Natural killer cell (primary cell): ENCODE measurements around the gene ADGRD1. TPM values are rescaled to one million over a fixed set of nuclear protein-coding genes. Genes with fewer than 3 reads are reported as not detected.

Experiments used
- ATAC-seq, 3 donors: fragments of 150-1000 bp in 2 of 3; fragments of 200-7000 bp in 1 of 3; cut with Tn5 transposase; 1 replicate in 1 of 3; 2 replicates in 2 of 3; pipeline ENCODE4 v1.10.0; 2021; ENCODE audit warnings: mild to moderate bottlenecking in 2 of 3, moderate library complexity in 2 of 3
- DNase-seq, 2 donors: peaks; one replicate each; pipeline versions ENCODE4 v3.0.0 to v3.0.0-alpha.2; 2013 to 2021; ENCODE audit warnings: mixed read lengths in 1 of 2
- H3K27ac ChIP-seq: one replicate; pipeline ENCODE4 v1.5.1; 2013; ENCODE audit warnings: mild to moderate bottlenecking, low read length
- H3K27me3 ChIP-seq: one replicate; pipeline ENCODE4 v1.6.1; 2013; ENCODE audit warnings: low read length; ENCODE audit not compliant: control insufficient read depth, insufficient read depth
- H3K36me3 ChIP-seq: one replicate; pipeline ENCODE4 v1.6.1; 2013; ENCODE audit warnings: low read length; ENCODE audit not compliant: control insufficient read depth, insufficient read depth
- H3K4me1 ChIP-seq: one replicate; pipeline ENCODE4 v1.6.1; 2013; ENCODE audit warnings: low read length; ENCODE audit not compliant: control insufficient read depth, insufficient read depth
- H3K4me3 ChIP-seq: one replicate; pipeline ENCODE4 v1.5.1; 2013; ENCODE audit warnings: low read length
- H3K9me3 ChIP-seq: one replicate; pipeline ENCODE4 v1.6.1; 2013; ENCODE audit warnings: low read length; ENCODE audit not compliant: control insufficient read depth, insufficient read depth
- H3K27ac Mint-ChIP-seq, 2 donors: one replicate each; pipeline ENCODE4 v1.8.0; 2022; ENCODE audit warnings: mild to moderate bottlenecking in 2 of 2, mixed read lengths in 2 of 2, moderate library complexity in 1 of 2
- H3K27me3 Mint-ChIP-seq, 2 donors: one replicate each; pipeline ENCODE4 v1.8.0; 2022; ENCODE audit warnings: low read depth in 2 of 2, mixed read lengths in 2 of 2
- H3K36me3 Mint-ChIP-seq: one replicate; pipeline ENCODE4 v1.8.0; 2022; ENCODE audit warnings: mixed read lengths
- H3K4me1 Mint-ChIP-seq, 2 donors: one replicate each; pipeline ENCODE4 v1.8.0; 2022; ENCODE audit warnings: mixed read lengths in 2 of 2
- H3K4me3 Mint-ChIP-seq: one replicate; pipeline ENCODE4 v1.8.0; 2022; ENCODE audit warnings: mild to moderate bottlenecking, moderate library complexity, mixed read lengths
- H3K9me3 Mint-ChIP-seq, 2 donors: one replicate each; pipeline ENCODE4 v1.8.0; 2022; ENCODE audit warnings: mixed read lengths in 2 of 2
- WGBS: methylation state at CpG from one replicate; pipeline ENCODE4 v1.1.7; 2013; ENCODE audit warnings: missing lambda C conversion rate; ENCODE audit not compliant: insufficient coverage; 5-methylcytosine and 5-hydroxymethylcytosine counted together
- intact Hi-C: fragments of 100-400 bp; cut with micrococcal nuclease; formaldehyde crosslinking; loops from one replicate; pipeline ENCODE4 v1.14.2; 2022
- total RNA-seq, 4 donors: library from RNA; stranded (reverse); fragments of 120-200 nt in 1 of 4; gene quantifications; one replicate each; pipeline versions ENCODE4 v1.2.3 to v1.2.4, GENCODE V29; 2013 to 2022
- TF ChIP-seq, protein P1 (sequence below): fragments of 200-600 bp; IDR thresholded peaks from one replicate; pipeline ENCODE4 v1.8.0; 2022; ENCODE audit warnings: antibody characterized with exemption

The ADGRD1 gene
- total RNA-seq, 3 donors from 2014 or later (not counting 1 experiment from before 2014, with no cell fraction given), result 0.50 to 3.9 (median 1.4) TPM

DNA sequence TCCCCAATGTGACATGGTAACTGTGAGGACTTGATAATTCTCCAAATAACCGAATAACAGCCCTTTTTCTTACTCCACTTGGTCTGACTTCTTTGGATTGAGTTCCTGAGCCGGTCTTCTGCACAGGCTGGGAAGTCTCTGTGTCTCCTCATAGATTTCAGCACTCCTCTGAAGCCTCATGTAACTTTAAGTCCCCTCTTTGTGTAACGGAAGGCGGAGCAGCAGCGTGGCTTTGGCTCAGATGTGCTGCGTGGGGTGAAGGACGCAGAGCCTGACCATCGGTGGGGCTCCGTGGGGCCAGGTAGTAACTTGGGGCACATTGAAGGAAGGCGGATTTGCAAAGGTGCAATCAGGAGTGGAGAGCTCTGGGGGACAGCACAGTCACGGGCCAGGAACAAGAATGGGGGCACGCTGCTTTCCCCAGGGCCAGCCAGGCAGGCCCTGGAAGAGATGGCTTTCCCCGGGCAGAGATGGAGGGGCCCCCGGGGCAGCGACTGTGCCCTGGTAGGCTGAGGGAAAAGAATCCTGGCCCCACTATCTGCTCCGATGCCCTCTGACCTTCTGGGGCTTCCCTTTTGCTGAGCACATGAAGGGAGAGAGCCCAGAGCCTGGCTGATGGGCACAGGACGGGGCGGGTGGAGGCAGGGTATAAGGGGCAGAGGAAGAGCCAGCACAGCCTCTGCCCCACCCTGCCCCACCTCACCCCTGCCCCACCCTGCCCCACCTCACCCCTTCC lies 56.9 kb downstream of the ADGRD1 start:
- DNase-seq, result no peak
- ATAC-seq, result no peak
- intact Hi-C loops, result no loop called here
- no peak overlapping the region for H3K4me3 ChIP-seq
- no peaks in the 10 kb centered on the region for H3K4me1 ChIP-seq
- no peak overlapping the region for H3K27ac Mint-ChIP-seq
- H3K36me3 Mint-ChIP-seq, result no peaks in the 10 kb centered on the region
- no peaks in the 10 kb centered on the region for H3K4me1 Mint-ChIP-seq
- TF ChIP-seq, protein P1, sequence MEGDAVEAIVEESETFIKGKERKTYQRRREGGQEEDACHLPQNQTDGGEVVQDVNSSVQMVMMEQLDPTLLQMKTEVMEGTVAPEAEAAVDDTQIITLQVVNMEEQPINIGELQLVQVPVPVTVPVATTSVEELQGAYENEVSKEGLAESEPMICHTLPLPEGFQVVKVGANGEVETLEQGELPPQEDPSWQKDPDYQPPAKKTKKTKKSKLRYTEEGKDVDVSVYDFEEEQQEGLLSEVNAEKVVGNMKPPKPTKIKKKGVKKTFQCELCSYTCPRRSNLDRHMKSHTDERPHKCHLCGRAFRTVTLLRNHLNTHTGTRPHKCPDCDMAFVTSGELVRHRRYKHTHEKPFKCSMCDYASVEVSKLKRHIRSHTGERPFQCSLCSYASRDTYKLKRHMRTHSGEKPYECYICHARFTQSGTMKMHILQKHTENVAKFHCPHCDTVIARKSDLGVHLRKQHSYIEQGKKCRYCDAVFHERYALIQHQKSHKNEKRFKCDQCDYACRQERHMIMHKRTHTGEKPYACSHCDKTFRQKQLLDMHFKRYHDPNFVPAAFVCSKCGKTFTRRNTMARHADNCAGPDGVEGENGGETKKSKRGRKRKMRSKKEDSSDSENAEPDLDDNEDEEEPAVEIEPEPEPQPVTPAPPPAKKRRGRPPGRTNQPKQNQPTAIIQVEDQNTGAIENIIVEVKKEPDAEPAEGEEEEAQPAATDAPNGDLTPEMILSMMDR, result no peak
- no peaks in the 10 kb centered on the region for H3K9me3 ChIP-seq
- no peaks in the 10 kb centered on the region for H3K27me3 Mint-ChIP-seq
- no peaks in the 10 kb centered on the region for H3K27me3 ChIP-seq
- H3K27ac ChIP-seq, result no peak overlapping the region
- H3K4me3 Mint-ChIP-seq, result no peak overlapping the region
- H3K36me3 ChIP-seq, result no peaks in the 10 kb centered on the region
- WGBS, result 89% methylated on average over 18 of the region's 18 CpGs
- no peaks in the 10 kb centered on the region for H3K9me3 Mint-ChIP-seq

GRCh38 chr12:131011165-131012079 lies 57.7 kb downstream of the ADGRD1 start:
- ATAC-seq (no peak), DNase-seq (no peak)
- H3K36me3 ChIP-seq, result no peaks in the 10 kb centered on the region
- Mint-ChIP-seq H3K36me3 (no peaks in the 10 kb centered on the region), H3K27me3 (no peaks in the 10 kb centered on the region), H3K27ac (no peak overlapping the region), H3K9me3 (no peaks in the 10 kb centered on the region), H3K4me3 (no peak overlapping the region), H3K4me1 (no peaks in the 10 kb centered on the region)
- H3K4me3 ChIP-seq, result no peak overlapping the region
- no peak overlapping the region for H3K27ac ChIP-seq
- intact Hi-C loops, result no loop called here
- TF ChIP-seq, protein P1, result no peak
- no peaks in the 10 kb centered on the region for H3K27me3 ChIP-seq
- H3K9me3 ChIP-seq, result no peaks in the 10 kb centered on the region
- WGBS, result 89% methylated on average over 40 of the region's 40 CpGs
- no peaks in the 10 kb centered on the region for H3K4me1 ChIP-seq

- Histone ChIP-seq H3K4me3 (no peak overlapping the region), H3K4me1 (no peaks in the 10 kb centered on the region), H3K36me3 (no peaks in the 10 kb centered on the region), H3K27me3 (no peaks in the 10 kb centered on the region), H3K9me3 (no peaks in the 10 kb centered on the region), H3K27ac (no peak overlapping the region)
- TF ChIP-seq, protein P1, result no peak
- no peaks in the 10 kb centered on the region for H3K36me3 Mint-ChIP-seq
- ATAC-seq, result no peak
- H3K27me3 Mint-ChIP-seq, result no peaks in the 10 kb centered on the region
- H3K4me3 Mint-ChIP-seq, result no peak overlapping the region
- no peaks in the 10 kb centered on the region for H3K9me3 Mint-ChIP-seq
- H3K27ac Mint-ChIP-seq, result no peak overlapping the region
- DNase-seq, result no peak
- intact Hi-C loops, result no loop called here
- 87% methylated on average over 23 of the region's 23 CpGs for WGBS
- no peaks in the 10 kb centered on the region for H3K4me1 Mint-ChIP-seq
Measured at GRCh38 chr12:131012279-131013069, 58.8 kb downstream of the ADGRD1 start.
